Breast epithelium (tissue), 3 donors: Measurements from ENCODE around the gene CCL5.

Experiments
- CTCF ChIP-seq, 3 donors: fragments of 450-650 bp; IDR thresholded peaks; one replicate each; pipeline ENCODE4 v1.5.1; 2016 to 2017; ENCODE audit warnings: antibody characterized with exemption in 3 of 3, mild to moderate bottlenecking in 3 of 3, moderate library complexity in 3 of 3
- POLR2A ChIP-seq: fragments of 450-650 bp; IDR thresholded peaks from one replicate; pipeline ENCODE4 v1.6.1; 2016; ENCODE audit warnings: antibody characterized with exemption, mild to moderate bottlenecking, moderate library complexity
- POLR2AphosphoS5 ChIP-seq, 3 donors: sonication (generic); formaldehyde crosslinking; IDR thresholded peaks; one replicate each; pipeline ENCODE4 v1.6.1; 2017; ENCODE audit warnings: antibody characterized with exemption in 3 of 3

DNA sequence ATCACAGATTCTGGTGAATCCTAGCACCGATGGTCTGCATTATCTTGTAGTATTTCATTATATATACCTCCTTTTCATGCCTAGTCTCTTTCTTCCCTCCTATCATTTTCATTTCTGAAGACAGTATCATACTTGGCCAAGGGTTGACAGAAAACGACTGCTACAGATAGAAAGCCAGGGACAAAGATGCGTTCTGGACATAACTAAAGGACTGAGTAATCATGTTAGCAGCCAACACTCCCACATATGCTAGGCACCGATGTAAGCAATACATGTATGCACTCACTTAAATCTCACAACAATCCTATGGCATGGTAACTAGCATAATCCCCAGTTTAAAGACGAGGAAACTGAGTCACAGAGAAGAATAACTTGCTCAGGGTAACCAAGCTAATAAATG lies 27.5 kb upstream of the CCL5 start:
- TF ChIP-seq POLR2A (no peak), POLR2AphosphoS5 (IDR thresholded peaks at IDR 0.05) (no peak), CTCF (IDR thresholded peaks at IDR 0.05) (no peak)
